Measurements from ENCODE around the gene HDHD3. TPM values are rescaled to one million over a fixed set of nuclear protein-coding genes. Genes with fewer than 3 reads are reported as not detected.
"Not testable (repeated sequence)": the region's sequence is repeated elsewhere in the genome, so short reads cannot be mapped to it uniquely, and the experiment has no call there.

The HDHD3 gene
- total RNA-seq: 9.9 TPM
- long read RNA-seq, transcript HDHD3-203 (3 exons, 913 nt): major isoform, 10 of 14 reads
- long read RNA-seq, partial matches to known transcripts: 0 of 14 reads
- long read RNA-seq, other reads (novel, unspliced or antisense): 0 of 14 reads

DNA sequence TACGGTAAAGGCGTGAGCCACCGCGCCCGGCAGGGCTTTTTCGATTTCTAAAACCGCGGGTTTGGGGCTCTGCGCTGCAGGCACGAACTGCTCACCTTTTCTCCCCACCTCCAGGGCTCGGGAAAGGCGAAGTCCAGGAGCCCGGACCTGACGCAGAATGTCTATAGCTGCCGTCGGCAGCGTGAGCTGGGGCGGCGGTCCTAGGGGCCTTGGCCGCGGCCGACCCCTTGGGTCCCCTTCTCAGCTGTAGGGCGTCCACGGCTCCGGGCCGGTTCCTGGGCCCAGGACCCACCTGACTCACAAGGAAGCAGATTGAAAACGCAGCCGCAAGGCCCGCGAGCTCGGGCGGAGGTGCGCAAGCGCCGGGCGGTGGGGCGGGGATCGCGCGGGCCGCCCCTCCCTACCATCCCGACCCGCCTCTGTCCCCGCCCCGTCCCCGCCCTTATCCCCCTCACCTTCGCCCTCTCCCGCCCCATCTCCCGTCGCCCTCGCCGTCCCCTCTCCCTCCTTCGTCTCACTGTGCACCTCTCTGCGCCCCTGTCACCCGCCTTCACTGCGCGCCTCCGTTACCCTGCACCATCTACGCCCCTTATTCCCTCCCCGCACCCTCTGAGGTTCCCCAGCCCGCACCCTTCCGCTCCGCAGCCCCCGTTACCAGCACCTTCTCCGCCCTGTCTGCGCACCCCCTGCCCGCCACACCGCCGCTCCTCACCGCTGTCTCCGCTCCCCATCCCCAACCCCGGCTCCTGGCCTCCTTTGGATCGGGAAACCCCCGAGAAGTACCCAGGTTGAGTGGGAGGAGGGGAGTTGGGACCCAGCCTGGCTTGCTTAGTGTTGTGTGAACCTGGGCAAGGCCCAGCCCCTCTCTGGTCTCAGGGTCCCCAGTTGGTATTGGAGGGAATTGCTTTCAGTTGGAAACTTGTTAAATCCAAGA, at the start of gene HDHD3:
HDHD3 (minus strand) TSS at position 353 of the 934 bp plus-strand sequence. CDS start 2,632 bp downstream, outside the sequence.
- intact Hi-C loops (cut with micrococcal nuclease): no loop called here
- DNase-seq (peak; percentile 72), ATAC-seq (peak; percentile 92)

DNA sequence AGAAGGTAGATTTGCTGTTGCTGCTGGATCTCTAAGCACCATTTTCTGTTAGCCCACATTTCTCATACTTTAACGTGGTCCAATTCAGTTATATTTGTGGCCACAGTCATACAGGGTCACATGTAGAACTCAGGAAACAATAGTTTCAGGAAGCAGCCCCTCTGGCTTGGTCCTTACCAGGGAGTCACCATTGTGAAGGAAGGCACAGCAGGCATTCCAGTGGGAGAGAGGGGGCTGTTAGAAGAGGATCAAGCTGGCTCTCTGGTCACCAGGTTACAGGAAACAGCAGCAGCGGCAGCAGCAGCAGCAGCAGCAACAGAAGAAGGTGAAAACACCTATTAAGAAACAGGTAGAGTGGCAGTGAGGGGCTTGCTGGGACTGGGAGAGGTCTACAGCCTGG, 48.3 kb upstream of the HDHD3 start:
- intact Hi-C loops (cut with micrococcal nuclease): no loop called here
- no peak for DNase-seq
- no peak for ATAC-seq

DNA sequence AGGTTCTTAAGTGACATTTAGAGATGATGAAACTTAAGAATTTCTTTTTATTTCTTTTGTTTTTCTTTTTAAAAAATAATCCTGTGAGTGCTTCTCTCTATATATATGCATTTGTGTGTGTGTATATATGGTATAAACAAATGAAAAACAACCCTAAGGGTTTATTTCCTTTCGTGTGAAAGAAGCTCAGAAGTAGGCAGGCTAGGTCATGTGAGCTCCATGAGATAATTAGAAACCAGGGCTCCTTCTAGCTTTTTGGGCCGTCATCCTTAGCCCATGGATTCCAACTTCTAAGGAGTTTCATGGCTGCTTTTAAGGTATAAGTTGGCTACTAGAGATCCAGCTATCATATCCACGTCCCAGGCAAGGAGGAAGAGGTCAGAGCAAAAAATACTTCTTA, 44.9 kb upstream of the HDHD3 start:
- intact Hi-C loops (cut with micrococcal nuclease): no loop called here
- ATAC-seq: no peak
- DNase-seq: no peak

- ATAC-seq (no peak), DNase-seq (no peak)
- intact Hi-C loops (cut with micrococcal nuclease): no loop called here
Measured at GRCh38 chr9:113417370-113417769, 40.6 kb upstream of the HDHD3 start.

- DNase-seq (no peak), ATAC-seq (peak; percentile 69)
- intact Hi-C loops (cut with micrococcal nuclease): no loop called here
Measured at GRCh38 chr9:113416149-113416721, 39.4 kb upstream of the HDHD3 start.

DNA sequence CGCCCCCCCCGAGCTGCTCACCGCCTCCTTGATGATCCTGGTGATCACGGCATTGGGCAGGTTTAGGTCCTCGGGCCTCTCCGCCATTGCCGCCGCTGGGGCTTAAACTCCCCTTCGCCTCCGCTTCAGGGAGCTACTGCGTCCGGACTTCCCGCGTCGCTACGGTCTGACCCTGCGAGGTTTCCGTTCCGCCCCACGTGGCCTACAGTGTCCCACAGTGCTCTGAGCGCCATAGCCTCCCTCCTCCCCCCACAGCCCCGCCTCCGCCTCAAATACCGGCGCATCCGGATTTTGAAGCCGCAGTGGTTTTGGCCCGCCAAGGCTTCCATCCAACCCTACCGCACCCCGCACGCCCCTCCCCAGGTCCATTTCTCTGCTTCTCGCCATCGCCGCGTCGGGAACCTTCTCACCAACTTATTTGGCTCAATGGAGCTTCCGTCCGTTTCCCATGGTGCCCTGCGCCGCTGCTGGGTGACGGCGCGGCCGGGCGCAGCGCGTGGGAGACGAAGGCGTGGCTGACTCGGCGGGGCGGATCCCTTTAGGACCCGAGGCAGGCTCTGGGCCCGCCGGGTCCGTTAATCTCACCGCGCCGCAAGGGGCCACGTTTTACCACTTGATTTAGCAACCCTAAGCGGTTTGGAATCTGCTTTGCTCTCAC, 33.5 kb upstream of the HDHD3 start, which contains the start of the genes C9orf43 and POLE3:
C9orf43 (plus strand) TSS at position 541 of the 658 bp plus-strand sequence. CDS start 2,747 bp downstream, outside the sequence.
POLE3 (minus strand) TSS at position 469 of the 658 bp plus-strand sequence; CDS start at position 87, 382 bp downstream.
- ATAC-seq (peak; percentile 98), DNase-seq (peak; percentile 98)
- intact Hi-C loops (cut with micrococcal nuclease): no loop called here

DNA sequence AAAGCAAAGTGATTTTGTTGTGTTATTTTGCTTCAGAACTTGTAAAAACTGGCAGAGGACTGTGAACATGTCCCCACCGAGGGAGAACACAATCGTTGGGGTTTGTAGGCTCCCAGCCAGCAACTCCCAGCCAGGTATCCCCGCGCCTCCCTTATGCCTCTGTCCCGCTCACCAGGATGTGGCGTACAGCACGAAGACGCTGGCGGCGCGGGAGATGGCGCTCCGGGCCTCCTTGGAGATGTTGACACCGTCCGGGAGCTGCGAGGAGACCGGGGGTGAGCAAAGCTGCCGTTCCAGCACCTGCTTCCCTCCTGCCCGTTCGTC, 33.1 kb upstream of the HDHD3 start:
- ATAC-seq (peak; percentile 0), DNase-seq (no peak)
- intact Hi-C loops (cut with micrococcal nuclease): no loop called here

- intact Hi-C loops (cut with micrococcal nuclease): no loop called here
- DNase-seq (no peak), ATAC-seq (no peak)
Measured at GRCh38 chr9:113409481-113409880, 32.7 kb upstream of the HDHD3 start.

GRCh38 chr9:113406873-113407511, 30.2 kb upstream of the HDHD3 start:
- ATAC-seq; intact Hi-C loops (cut with micrococcal nuclease): not testable (repeated sequence)
- peak; percentile 67 for DNase-seq

DNA sequence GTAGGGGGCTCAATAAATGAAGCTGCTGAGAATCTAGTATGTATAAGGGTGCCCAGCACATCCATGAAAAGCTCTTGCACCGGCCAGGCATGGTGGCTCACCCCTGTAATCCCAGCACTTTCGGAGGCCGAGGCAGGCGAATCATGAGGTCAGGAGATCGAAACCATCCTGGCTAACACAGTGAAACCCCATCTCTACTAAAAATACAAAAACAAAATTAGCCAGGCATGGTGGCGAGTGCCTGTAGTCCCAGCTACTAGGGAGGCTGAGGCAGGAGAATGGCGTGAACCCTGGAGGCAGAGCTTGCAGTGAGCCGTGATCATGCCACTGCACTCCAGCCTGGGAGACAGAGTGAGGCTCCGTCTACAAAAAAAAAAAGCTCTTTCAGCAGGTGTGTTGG, 29.6 kb upstream of the HDHD3 start:
- ATAC-seq; intact Hi-C loops (cut with micrococcal nuclease); DNase-seq: not testable (repeated sequence)

DNA sequence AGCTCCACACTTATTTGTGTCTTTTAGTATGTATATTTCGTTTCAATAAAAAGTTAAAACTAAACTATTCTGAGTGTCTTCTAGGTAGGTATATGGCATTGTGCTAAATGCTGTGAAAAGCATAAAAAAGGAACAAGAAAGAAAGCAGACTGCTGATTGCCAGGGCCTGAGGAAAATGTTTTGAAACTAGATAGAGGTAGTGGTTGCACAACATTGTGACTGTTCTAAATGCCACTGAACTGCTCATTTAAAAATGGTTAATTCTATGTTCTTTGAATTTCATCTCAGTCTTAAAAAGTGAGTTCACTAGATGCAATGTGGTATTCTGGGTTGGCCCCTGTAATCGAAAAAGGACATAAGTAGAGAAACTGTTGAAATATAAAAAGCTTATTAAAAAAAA, 26.9 kb upstream of the HDHD3 start:
- no peak for ATAC-seq
- DNase-seq: no peak
- intact Hi-C loops (cut with micrococcal nuclease): no loop called here

GRCh38 chr9:113401027-113401792, 24.4 kb upstream of the HDHD3 start, which contains the start of gene ALAD:
Gene ALAD (minus strand): TSS chr9:113401284. CDS start chr9:113393559, 7,725 bp downstream.
- ATAC-seq (peak; percentile 99), DNase-seq (peak; percentile 100)
- intact Hi-C loops (cut with micrococcal nuclease): no loop called here

DNA sequence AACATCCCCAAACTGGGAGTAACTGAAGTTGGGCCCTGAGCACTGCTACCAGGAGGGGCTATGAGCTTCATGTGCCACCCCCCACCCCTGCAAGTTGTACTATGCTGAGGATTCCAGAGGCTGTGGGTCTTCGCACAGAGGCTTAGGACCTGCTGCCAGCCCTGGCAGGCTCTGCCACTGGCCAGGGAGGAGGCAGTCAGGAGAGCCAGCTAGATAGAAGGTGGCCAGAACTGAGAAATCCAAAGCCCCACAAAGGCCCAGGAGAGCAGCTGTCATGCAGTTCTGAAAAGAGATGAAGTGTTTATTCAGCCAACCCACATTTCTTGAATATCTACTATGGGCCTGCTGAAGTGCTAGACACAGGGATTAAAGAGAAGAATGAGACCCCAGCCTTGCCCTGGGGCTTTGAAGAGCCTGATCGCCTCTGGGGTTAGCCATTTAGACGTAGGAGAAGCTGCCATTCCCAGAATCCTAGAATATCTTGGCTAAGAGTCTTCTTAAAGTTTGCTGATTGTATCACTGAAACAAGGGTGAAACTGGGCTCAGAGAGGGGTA, 22.9 kb upstream of the HDHD3 start:
- intact Hi-C loops (cut with micrococcal nuclease): no loop called here
- DNase-seq: peak; percentile 49
- no peak for ATAC-seq

- DNase-seq (no peak), ATAC-seq (no peak)
- intact Hi-C loops (cut with micrococcal nuclease): no loop called here
Measured at GRCh38 chr9:113398796-113399195, 22.0 kb upstream of the HDHD3 start.

- ATAC-seq: no peak
- no peak for DNase-seq
- intact Hi-C loops (cut with micrococcal nuclease): no loop called here
Measured at GRCh38 chr9:113397203-113397631, 20.4 kb upstream of the HDHD3 start.

DNA sequence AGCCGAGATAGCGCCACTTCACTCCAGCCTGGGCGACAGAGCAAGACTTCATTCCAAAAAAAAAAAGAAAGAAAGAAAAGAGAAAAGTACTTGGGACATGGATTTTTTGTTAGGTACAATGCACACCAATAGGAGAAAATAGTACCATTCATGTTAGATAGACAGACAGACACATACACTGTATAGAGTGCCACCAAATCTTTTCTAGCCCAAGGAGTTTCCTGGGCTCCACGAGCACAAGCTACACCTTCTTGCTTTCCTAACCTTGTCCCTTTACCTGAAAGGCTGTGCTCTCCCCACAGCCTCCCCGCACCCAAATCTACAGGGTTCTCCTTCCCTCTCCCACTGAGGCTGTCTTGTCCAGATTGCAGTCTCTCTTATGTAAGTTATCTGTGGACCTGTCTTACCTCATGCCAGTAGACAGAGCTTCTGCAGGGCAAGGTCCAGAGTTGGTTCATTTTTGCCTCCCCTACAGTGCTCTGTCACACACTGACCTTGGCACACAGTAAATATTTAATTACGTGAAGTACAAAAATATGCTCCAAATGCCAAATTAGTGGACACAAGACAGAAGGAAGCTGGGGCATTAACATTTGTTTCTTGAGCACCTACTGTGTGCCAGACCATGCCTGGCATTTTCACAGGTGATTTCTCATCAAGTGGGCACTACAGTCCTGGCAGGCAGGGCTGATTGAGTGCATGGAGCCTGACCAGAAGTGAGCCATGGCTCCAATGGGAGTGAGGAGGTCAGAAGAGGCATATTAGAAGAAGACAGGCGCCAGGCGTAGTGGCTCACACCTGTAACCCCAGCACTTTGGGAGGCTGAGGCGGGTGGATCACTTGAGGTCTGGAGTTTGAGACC, 18.4 kb upstream of the HDHD3 start:
- ATAC-seq: no peak
- DNase-seq: no peak
- intact Hi-C loops (cut with micrococcal nuclease): no loop called here

- intact Hi-C loops (cut with micrococcal nuclease): no loop called here
- DNase-seq (no peak), ATAC-seq (no peak)
Measured at GRCh38 chr9:113393281-113393680, 16.5 kb upstream of the HDHD3 start.

Data from left ventricle myocardium superior (tissue), 1 donor.